Right kidney (tissue), 1 donor: ENCODE measurements around the gene PTPN7.

Experiments used
- DNase-seq: peaks from one replicate; pipeline ENCODE4 v3.0.0-alpha.2; 2016

PTPN7 gene

GRCh38 chr1:202105571-202106339 is 54.6 kb downstream of the PTPN7 start:
- no peak for DNase-seq

GRCh38 chr1:202104073-202104472 is 56.3 kb downstream of the PTPN7 start:
- DNase-seq = no peak

GRCh38 chr1:202101184-202101583 is 59.2 kb downstream of the PTPN7 start:
- DNase-seq = no peak
